ENCODE measurements around the gene TMUB2. TPM values are rescaled to one million over a fixed set of nuclear protein-coding genes. Genes with fewer than 3 reads are reported as not detected.
"Not testable (repeated sequence)": the region's sequence is repeated elsewhere in the genome, so short reads cannot be mapped to it uniquely, and the experiment has no call there.

The TMUB2 gene
- total RNA-seq, 1 donor from 2014 or later, result 38.8 TPM

DNA sequence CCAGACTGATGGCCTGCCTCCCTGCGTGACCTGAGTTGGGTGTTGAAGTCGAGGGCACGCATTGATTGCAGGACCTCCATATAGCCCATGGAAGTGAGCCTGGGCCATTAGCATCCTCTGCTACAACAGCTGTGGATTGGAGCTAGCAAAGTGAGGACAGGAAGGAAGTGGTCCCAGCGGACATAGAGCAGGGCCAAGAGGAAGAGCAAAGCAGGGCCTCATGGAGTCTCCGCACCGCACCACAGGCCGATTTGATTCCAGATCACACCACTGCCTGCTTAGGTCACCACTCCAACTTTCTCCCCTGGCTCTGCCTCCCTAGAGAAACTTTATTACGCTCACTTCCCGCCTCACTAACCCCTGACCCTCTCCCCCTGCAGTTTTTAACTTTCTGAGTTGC lies 43.4 kb downstream of the TMUB2 start:
- no peaks in the 10 kb centered on the region for H3K27me3 ChIP-seq
- H3K9me3 ChIP-seq, result no peaks in the 10 kb centered on the region
- DNase-seq (no peak), ATAC-seq (no peak)
- intact Hi-C loops (cut with DNase I), result no loop called here
- no peaks in the 10 kb centered on the region for H3K4me1 ChIP-seq
- TF ChIP-seq, protein P1, sequence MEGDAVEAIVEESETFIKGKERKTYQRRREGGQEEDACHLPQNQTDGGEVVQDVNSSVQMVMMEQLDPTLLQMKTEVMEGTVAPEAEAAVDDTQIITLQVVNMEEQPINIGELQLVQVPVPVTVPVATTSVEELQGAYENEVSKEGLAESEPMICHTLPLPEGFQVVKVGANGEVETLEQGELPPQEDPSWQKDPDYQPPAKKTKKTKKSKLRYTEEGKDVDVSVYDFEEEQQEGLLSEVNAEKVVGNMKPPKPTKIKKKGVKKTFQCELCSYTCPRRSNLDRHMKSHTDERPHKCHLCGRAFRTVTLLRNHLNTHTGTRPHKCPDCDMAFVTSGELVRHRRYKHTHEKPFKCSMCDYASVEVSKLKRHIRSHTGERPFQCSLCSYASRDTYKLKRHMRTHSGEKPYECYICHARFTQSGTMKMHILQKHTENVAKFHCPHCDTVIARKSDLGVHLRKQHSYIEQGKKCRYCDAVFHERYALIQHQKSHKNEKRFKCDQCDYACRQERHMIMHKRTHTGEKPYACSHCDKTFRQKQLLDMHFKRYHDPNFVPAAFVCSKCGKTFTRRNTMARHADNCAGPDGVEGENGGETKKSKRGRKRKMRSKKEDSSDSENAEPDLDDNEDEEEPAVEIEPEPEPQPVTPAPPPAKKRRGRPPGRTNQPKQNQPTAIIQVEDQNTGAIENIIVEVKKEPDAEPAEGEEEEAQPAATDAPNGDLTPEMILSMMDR (IDR thresholded peaks at IDR 0.05), result no peak
- H3K27ac ChIP-seq, result no peak overlapping the region
- no peak overlapping the region for H3K4me3 ChIP-seq
- no peaks in the 10 kb centered on the region for H3K36me3 ChIP-seq

DNA sequence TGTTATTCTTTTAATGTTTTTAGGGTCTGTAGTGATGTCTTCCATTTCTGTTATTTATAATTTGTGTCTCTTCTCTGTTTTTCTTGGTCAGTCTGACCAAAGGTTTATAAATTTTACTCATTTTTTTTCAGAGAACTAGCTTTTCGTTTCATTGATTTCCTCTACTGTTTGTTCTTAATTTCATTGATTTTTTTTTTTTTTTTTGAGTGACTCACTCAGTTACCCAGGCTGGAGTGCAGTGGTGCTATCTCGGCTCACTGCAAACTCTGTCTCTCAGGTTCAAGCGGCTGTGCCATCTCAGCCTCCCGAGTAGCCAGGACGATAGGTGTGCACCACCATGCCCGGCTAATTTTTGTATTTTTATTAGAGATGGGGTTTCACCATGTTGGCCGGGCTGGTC lies 45.3 kb downstream of the TMUB2 start:
- no peak overlapping the region for H3K4me3 ChIP-seq
- no peaks in the 10 kb centered on the region for H3K27me3 ChIP-seq
- no peak overlapping the region for H3K27ac ChIP-seq
- TF ChIP-seq, protein P1 (IDR thresholded peaks at IDR 0.05), result no peak
- no peaks in the 10 kb centered on the region for H3K4me1 ChIP-seq
- no peaks in the 10 kb centered on the region for H3K36me3 ChIP-seq
- intact Hi-C loops (cut with DNase I), result no loop called here
- ATAC-seq, result no peak
- H3K9me3 ChIP-seq, result no peaks in the 10 kb centered on the region
- DNase-seq, result no peak

DNA sequence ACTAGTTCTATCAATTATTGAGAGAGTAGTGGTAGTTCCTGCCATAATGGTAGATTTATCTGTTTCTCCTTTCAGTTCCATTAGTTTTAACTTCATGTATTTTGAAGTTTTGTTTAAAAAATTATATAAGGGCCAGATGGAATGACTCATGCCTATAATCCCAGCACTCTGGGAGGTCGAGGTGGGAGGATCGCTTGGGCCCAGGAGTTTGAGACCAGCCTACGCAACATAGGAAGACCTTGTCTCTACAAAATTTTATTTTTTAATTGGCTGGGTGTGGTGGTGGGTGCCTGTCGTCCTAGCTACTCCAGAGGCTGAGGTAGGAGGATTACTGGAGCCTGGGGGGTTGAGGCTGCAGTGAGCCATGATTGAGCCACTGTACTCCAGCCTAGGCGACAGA lies 46.8 kb downstream of the TMUB2 start:
- H3K27me3 ChIP-seq, result no peaks in the 10 kb centered on the region
- no peak overlapping the region for H3K27ac ChIP-seq
- intact Hi-C loops (cut with DNase I), result no loop called here
- TF ChIP-seq, protein P1 (IDR thresholded peaks at IDR 0.05), result no peak
- ATAC-seq, result no peak
- H3K36me3 ChIP-seq, result no peaks in the 10 kb centered on the region
- no peaks in the 10 kb centered on the region for H3K4me1 ChIP-seq
- no peak overlapping the region for H3K4me3 ChIP-seq
- no peaks in the 10 kb centered on the region for H3K9me3 ChIP-seq
- DNase-seq, result no peak

DNA sequence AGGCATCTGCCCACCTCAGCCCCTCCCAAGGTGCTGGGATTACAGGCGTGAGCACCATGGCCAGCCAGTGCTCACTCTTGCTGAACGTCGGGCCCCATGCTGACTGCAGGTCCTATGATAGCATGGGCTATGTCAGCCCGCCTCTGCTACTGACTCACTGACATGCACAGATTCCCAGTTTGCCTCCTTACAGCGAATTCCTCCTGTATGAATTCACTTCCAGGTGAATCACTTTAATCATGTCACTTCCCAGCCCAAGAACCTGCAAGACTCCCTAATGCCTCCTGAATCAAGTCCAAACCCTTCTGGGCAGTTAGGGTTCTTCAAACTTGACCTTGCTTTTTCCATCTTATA lies 48.8 kb downstream of the TMUB2 start:
- Histone ChIP-seq H3K27ac (no peak overlapping the region), H3K27me3 (no peaks in the 10 kb centered on the region), H3K36me3 (no peaks in the 10 kb centered on the region), H3K9me3 (no peaks in the 10 kb centered on the region), H3K4me1 (no peaks in the 10 kb centered on the region), H3K4me3 (no peak overlapping the region)
- DNase-seq (no peak), ATAC-seq (no peak)
- TF ChIP-seq, protein P1 (IDR thresholded peaks at IDR 0.05), result no peak
- intact Hi-C loops (cut with DNase I), result no loop called here

DNA sequence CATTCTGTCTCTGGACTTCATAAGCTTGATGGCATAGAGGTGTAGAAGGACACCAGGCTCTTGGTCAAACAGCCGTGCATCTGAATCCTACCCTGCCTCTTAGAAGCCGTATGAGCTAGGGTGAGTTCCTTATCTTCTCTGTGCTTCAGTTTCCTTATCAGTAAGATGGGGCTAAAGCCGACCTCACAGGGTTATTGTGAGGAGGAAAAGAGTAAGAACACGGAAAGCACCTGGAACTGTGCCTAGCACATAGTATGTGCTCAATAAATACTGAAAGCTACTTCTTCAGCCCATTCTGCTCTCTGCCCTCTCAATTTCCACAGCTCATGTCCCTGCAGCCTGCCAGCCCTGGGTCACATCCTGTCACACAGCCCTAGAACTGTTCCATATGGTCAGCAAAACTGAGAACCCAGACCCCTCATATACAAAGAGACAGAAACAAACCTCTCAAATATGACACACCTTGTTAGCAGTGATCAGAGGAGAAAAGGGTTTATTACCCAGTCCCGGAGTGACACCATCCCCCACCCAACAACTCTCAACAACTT lies 49.7 kb downstream of the TMUB2 start:
- H3K4me1 ChIP-seq, result no peaks in the 10 kb centered on the region

DNA sequence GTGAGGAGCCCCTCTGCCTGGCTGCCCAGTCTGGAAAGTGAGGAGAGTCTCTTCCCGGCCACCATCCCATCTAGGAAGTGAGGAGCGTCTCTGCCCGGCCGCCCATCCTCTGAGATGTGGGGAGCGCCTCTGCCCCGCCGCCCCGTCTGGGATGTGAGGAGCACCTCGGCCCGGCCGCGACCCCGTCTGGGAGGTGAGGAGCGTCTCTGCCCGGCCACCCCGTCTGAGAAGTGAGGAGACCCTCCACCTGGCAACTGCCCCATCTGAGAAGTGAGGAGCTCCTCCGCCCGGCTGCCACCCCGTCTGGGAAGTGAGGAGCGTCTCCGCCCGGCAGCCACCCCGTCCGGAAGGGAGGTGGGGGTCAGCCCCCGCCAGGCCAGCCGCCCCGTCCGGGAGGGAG lies 51.1 kb downstream of the TMUB2 start:
- H3K27ac ChIP-seq; H3K4me1 ChIP-seq; ATAC-seq; H3K27me3 ChIP-seq; DNase-seq; H3K9me3 ChIP-seq; H3K36me3 ChIP-seq; H3K4me3 ChIP-seq; intact Hi-C loops (cut with DNase I): not testable (repeated sequence)

More for the DNA sequence above, 49.7 kb downstream of the TMUB2 start:
- Histone ChIP-seq H3K36me3 (no peaks in the 10 kb centered on the region), H3K9me3 (no peaks in the 10 kb centered on the region), H3K4me3 (no peak overlapping the region), H3K27ac (no peak overlapping the region), H3K27me3 (no peaks in the 10 kb centered on the region)
- TF ChIP-seq, protein P1 (IDR thresholded peaks at IDR 0.05), result no peak
- intact Hi-C loops (cut with DNase I), result no loop called here
- ATAC-seq, result no peak
- no peak for DNase-seq

All from upper lobe of right lung (tissue), 1 donor.